Testis (tissue), 2 donors: Measurements from ENCODE around the gene SEC24D.

ENCODE experiments used
- POLR2A ChIP-seq: fragments of 450-650 bp; IDR thresholded peaks from one replicate; pipeline ENCODE4 v1.6.1; 2017; ENCODE audit warnings: antibody characterized with exemption, mild to moderate bottlenecking, moderate library complexity
- TF ChIP-seq, protein P1 (sequence below), 3 experiments: fragments of 450-650 bp in 2 of 3; fragments of 200-600 bp in 1 of 3; sonication (generic) in 1 of 3; IDR thresholded peaks; one replicate each; pipeline ENCODE4 v1.5.1; 2016 to 2019; ENCODE audit warnings: antibody characterized with exemption in 3 of 3, mild to moderate bottlenecking in 2 of 3, moderate library complexity in 1 of 3

DNA sequence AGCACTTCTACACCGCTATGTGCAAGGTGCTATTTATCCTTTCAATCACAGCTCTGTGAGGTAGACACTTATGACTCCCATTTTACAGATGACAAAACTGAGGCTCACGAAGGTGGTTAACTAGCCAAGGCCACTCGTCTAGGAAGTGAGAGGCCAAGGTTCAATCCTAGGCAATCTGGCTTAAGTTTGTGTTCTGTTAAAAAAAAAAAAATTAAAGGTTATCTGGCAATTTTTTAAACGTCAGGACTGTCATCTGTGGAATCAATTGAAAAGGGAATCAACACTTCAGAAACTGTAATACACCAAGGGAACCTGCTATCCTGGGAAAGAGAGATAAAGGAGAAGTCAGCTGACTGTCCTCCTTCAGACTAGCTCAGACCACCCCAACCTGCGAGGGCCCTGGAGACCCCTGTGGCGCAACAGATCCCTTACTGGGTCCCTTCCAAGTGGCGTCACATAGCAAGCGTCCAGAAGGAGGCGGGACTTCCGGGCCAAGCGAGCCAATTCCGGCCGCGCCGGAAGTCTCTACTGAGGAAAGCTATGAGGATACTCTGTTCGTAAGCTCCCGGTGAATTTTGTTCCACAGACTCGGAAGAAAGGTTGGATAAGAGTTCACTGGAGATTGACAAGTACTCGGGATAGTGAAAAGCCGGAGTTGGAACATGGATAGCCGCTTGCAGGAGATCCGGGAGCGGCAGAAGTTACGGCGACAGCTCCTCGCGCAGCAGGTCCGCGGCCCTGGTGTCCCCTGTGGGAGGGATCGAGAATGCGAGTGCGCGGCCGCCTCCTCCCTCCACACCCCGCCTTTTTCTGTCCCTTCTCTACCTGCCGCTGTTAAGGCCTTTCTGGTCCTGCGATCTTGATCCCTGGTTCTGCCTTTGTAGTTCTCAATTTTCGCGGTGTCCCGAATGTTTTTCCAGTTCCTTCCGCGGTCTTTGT, 150.8 kb downstream of the SEC24D start, which contains the start of gene METTL14:
- TF ChIP-seq, protein P1, sequence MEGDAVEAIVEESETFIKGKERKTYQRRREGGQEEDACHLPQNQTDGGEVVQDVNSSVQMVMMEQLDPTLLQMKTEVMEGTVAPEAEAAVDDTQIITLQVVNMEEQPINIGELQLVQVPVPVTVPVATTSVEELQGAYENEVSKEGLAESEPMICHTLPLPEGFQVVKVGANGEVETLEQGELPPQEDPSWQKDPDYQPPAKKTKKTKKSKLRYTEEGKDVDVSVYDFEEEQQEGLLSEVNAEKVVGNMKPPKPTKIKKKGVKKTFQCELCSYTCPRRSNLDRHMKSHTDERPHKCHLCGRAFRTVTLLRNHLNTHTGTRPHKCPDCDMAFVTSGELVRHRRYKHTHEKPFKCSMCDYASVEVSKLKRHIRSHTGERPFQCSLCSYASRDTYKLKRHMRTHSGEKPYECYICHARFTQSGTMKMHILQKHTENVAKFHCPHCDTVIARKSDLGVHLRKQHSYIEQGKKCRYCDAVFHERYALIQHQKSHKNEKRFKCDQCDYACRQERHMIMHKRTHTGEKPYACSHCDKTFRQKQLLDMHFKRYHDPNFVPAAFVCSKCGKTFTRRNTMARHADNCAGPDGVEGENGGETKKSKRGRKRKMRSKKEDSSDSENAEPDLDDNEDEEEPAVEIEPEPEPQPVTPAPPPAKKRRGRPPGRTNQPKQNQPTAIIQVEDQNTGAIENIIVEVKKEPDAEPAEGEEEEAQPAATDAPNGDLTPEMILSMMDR (IDR thresholded peaks at IDR 0.05) = peak in 1 of 3 experiments; percentile 19
- TF ChIP-seq POLR2A = peak; percentile 29
